ENCODE data around the gene OPTC.
"Not testable (repeated sequence)": the region's sequence is repeated elsewhere in the genome, so short reads cannot be mapped to it uniquely, and the experiment has no call there.

GRCh38 chr1:203447598-203447997, 46.4 kb upstream of the OPTC start:
- TF ChIP-seq CTCF, POLR2A (IDR thresholded peaks at IDR 0.05): not testable (repeated sequence)

All from heart left ventricle (tissue), 13 donors.